Measurements from ENCODE around the gene METTL23.

The METTL23 gene

GRCh38 chr17:76710863-76711611 lies 15.6 kb upstream of the METTL23 start, which contains the start of gene MXRA7:
Gene MXRA7 (minus strand): TSS chr17:76710965. CDS start chr17:76710946, 19 bp downstream.
- TF ChIP-seq FOXP2 (optimal IDR thresholded peaks at IDR 0.05; ENCODE audit: borderline replicate concordance, extremely low read depth, extremely low read length, insufficient read depth) (peak; percentile 38), REST (IDR thresholded peaks at IDR 0.05; ENCODE audit: insufficient read depth in 1 of 2, low read depth in 2 of 2, low read length in 2 of 2) (no peak), TAF1 (IDR thresholded peaks at IDR 0.05; ENCODE audit: borderline replicate concordance, insufficient read depth, low read length) (peak; percentile 59; the same call in 1 of the 2 replicates), SIN3A (IDR thresholded peaks at IDR 0.05; ENCODE audit: borderline replicate concordance, insufficient read depth, low read length) (0 out of 2 replicates have a peak, but pooled peaks have one; percentile 13), POLR2AphosphoS5 (IDR thresholded peaks at IDR 0.05; ENCODE audit: low read depth, low read length) (no peak)

GRCh38 chr17:76713765-76714164 lies 12.9 kb upstream of the METTL23 start:
- no peak for TF ChIP-seq TAF1 (IDR thresholded peaks at IDR 0.05; ENCODE audit: borderline replicate concordance, insufficient read depth, low read length)
- no peak for TF ChIP-seq FOXP2 (optimal IDR thresholded peaks at IDR 0.05; ENCODE audit: borderline replicate concordance, extremely low read depth, extremely low read length, insufficient read depth)
- no peak for TF ChIP-seq SIN3A (IDR thresholded peaks at IDR 0.05; ENCODE audit: borderline replicate concordance, insufficient read depth, low read length)
- TF ChIP-seq REST (IDR thresholded peaks at IDR 0.05; ENCODE audit: insufficient read depth in 1 of 2, low read depth in 2 of 2, low read length in 2 of 2): no peak
- TF ChIP-seq POLR2AphosphoS5 (IDR thresholded peaks at IDR 0.05; ENCODE audit: low read depth, low read length): no peak

- TF ChIP-seq REST (IDR thresholded peaks at IDR 0.05; ENCODE audit: insufficient read depth in 1 of 2, low read depth in 2 of 2, low read length in 2 of 2): no peak
- TF ChIP-seq POLR2AphosphoS5 (IDR thresholded peaks at IDR 0.05; ENCODE audit: low read depth, low read length): no peak
- TF ChIP-seq FOXP2 (optimal IDR thresholded peaks at IDR 0.05; ENCODE audit: borderline replicate concordance, extremely low read depth, extremely low read length, insufficient read depth): no peak
- no peak for TF ChIP-seq TAF1 (IDR thresholded peaks at IDR 0.05; ENCODE audit: borderline replicate concordance, insufficient read depth, low read length)
- no peak for TF ChIP-seq SIN3A (IDR thresholded peaks at IDR 0.05; ENCODE audit: borderline replicate concordance, insufficient read depth, low read length)
Observed at GRCh38 chr17:76714336-76714735, 12.3 kb upstream of the METTL23 start.

GRCh38 chr17:76714822-76715495 lies 11.7 kb upstream of the METTL23 start:
- no peak for TF ChIP-seq SIN3A (IDR thresholded peaks at IDR 0.05; ENCODE audit: borderline replicate concordance, insufficient read depth, low read length)
- TF ChIP-seq FOXP2 (optimal IDR thresholded peaks at IDR 0.05; ENCODE audit: borderline replicate concordance, extremely low read depth, extremely low read length, insufficient read depth): no peak
- no peak for TF ChIP-seq TAF1 (IDR thresholded peaks at IDR 0.05; ENCODE audit: borderline replicate concordance, insufficient read depth, low read length)
- no peak; the same call in 1 of the 2 replicates for TF ChIP-seq POLR2AphosphoS5 (IDR thresholded peaks at IDR 0.05; ENCODE audit: low read depth, low read length)
- TF ChIP-seq REST (IDR thresholded peaks at IDR 0.05; ENCODE audit: insufficient read depth in 1 of 2, low read depth in 2 of 2, low read length in 2 of 2): no peak

Data from PFSK-1 (cell line).